ENCODE measurements around the gene LSM12. TPM values are rescaled to one million over a fixed set of nuclear protein-coding genes. Genes with fewer than 3 reads are reported as not detected.

Gene LSM12
- total RNA-seq (2014; rRNA removed; shearing (Covaris generic)) = 101 and 109 TPM in 2 replicates

GRCh38 chr17:44066204-44066930 lies at the start of gene LSM12:
TSS of gene LSM12 (minus strand) at chr17:44066671. CDS start at chr17:44066587, 84 bp downstream.
- H3K4me3 ChIP-seq (ENCODE audit: insufficient read depth, low read depth, low read length) = peak within 1 kb of the TSS; percentile 70
- H3K27me3 ChIP-seq (ENCODE audit: control insufficient read depth, insufficient read depth, low read length) = no peaks in the 10 kb centered on the region
- peaks cover 8% of the 10 kb centered on the region for H3K36me3 ChIP-seq (replicated peaks; ENCODE audit: control insufficient read depth, insufficient read depth, low read length)
- peak; percentile 98 for DNase-seq

- Histone ChIP-seq H3K27me3 (ENCODE audit: control insufficient read depth, insufficient read depth, low read length) (no peaks in the 10 kb centered on the region), H3K36me3 (replicated peaks; ENCODE audit: control insufficient read depth, insufficient read depth, low read length) (peaks cover 1% of the 10 kb centered on the region), H3K4me3 (ENCODE audit: insufficient read depth, low read depth, low read length) (no peak overlapping the region)
- DNase-seq = peak; percentile 91
Measured at GRCh38 chr17:44115585-44116415, 49.3 kb upstream of the LSM12 start.

- H3K36me3 ChIP-seq (replicated peaks; ENCODE audit: control insufficient read depth, insufficient read depth, low read length) = peaks cover 2% of the 10 kb centered on the region
- H3K4me3 ChIP-seq (ENCODE audit: insufficient read depth, low read depth, low read length) = no peak overlapping the region
- DNase-seq = peak; percentile 43
- H3K27me3 ChIP-seq (ENCODE audit: control insufficient read depth, insufficient read depth, low read length) = no peaks in the 10 kb centered on the region
Measured at GRCh38 chr17:44113868-44114840, 47.7 kb upstream of the LSM12 start.

- Histone ChIP-seq H3K27me3 (ENCODE audit: control insufficient read depth, insufficient read depth, low read length) (no peaks in the 10 kb centered on the region), H3K4me3 (ENCODE audit: insufficient read depth, low read depth, low read length) (no peak overlapping the region), H3K36me3 (replicated peaks; ENCODE audit: control insufficient read depth, insufficient read depth, low read length) (peaks cover 2% of the 10 kb centered on the region)
- peak; percentile 21 for DNase-seq
Measured at GRCh38 chr17:44113382-44113781, 46.9 kb upstream of the LSM12 start.

DNA sequence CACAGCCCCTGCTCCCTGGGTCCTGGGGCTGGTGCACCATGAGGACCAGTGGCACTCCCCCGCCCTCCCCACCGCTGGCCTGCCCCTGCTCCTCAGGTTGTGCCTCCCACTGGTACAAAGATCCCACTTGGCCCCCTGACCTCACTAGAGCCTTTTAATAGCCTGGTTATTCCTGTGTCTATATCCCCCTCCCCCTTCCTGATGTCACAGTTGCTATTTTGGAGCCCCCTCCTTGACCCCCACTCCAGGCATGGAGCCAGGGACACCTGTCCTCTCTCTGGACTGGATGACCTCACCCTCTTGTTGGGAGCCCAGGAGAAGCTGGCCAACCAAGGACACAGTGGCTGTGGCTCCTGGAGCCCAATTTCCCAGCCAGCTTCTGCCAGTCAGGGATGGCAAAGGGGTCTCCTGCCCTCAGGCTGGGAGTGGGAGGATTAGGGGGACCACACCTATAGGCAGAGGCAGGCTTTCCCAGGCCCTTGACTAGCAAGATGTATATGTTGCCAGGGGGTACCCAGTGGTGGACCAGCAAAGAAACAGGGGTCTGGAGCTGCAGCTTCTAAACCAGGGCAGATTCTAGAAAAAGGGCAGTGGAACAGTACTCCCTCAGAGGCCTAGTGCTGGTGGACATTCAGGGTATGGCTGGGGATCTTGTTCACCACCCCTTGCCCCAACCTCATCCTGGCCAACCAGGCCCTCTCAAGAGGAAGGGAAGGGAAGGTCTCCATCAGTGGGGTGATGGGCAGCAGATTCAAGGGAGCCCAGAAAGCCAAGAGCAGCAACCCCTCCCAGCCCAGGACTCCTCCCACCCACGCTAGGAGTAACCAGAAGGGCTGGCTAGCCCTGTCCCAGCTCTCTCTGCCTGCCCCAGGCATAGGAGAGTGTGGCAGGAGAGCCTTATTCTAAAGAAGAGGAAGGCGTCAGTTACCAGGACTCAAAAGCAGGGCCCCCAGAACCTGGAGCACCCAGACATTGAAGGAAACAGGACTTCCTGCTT lies 46.1 kb upstream of the LSM12 start:
- Histone ChIP-seq H3K27me3 (ENCODE audit: control insufficient read depth, insufficient read depth, low read length) (no peaks in the 10 kb centered on the region), H3K4me3 (ENCODE audit: insufficient read depth, low read depth, low read length) (no peak overlapping the region), H3K36me3 (replicated peaks; ENCODE audit: control insufficient read depth, insufficient read depth, low read length) (peaks cover 2% of the 10 kb centered on the region)
- DNase-seq = peak; percentile 52

- Histone ChIP-seq H3K27me3 (ENCODE audit: control insufficient read depth, insufficient read depth, low read length) (no peaks in the 10 kb centered on the region), H3K36me3 (replicated peaks; ENCODE audit: control insufficient read depth, insufficient read depth, low read length) (peaks cover 2% of the 10 kb centered on the region), H3K4me3 (ENCODE audit: insufficient read depth, low read depth, low read length) (no peak overlapping the region)
- no peak for DNase-seq
Measured at GRCh38 chr17:44111777-44112176, 45.3 kb upstream of the LSM12 start.

DNA sequence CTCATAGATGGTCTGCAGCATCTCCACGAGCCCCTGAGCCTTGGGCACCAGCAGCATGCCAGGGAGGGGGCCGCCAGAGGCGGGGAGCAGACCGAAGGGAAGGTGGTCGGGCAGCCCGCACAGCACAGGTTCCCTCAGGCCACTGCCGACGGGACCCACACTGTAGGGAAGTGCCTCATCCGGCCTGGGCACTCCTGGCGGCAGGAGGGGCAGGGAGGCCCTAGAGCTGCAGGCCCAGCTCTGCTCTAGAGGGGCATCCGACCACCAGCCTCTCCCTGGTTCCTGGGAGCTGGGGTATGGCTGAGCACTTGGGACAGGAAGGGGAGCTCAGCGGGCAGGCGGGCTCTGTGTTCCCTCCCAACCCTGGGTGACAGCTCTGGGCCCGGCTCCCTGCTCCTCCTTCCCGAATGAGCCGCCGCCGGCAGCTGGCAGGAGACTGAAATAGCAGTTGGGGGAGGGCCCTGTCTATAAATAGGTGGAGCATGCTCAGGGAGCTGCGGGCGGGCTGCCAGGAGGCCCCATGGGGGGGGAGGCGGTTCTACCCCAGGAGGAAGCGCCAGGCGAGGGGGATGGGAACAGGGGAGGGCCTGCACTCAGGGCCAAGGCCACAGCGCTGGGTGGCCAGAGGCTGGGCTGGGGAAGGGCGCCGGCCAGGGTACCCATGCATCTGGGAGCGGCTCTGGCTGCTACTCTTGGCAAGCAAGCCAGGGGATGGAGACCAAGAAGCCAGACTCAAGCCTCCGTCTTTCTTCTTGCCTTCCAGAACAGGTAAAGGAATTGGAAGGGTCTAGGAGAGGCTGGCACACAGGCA lies 44.6 kb upstream of the LSM12 start:
- Histone ChIP-seq H3K36me3 (replicated peaks; ENCODE audit: control insufficient read depth, insufficient read depth, low read length) (peaks cover 2% of the 10 kb centered on the region), H3K4me3 (ENCODE audit: insufficient read depth, low read depth, low read length) (peak overlapping the region; percentile 31; the same call in 1 of the 2 replicates)
- DNase-seq = peak; percentile 98

DNA sequence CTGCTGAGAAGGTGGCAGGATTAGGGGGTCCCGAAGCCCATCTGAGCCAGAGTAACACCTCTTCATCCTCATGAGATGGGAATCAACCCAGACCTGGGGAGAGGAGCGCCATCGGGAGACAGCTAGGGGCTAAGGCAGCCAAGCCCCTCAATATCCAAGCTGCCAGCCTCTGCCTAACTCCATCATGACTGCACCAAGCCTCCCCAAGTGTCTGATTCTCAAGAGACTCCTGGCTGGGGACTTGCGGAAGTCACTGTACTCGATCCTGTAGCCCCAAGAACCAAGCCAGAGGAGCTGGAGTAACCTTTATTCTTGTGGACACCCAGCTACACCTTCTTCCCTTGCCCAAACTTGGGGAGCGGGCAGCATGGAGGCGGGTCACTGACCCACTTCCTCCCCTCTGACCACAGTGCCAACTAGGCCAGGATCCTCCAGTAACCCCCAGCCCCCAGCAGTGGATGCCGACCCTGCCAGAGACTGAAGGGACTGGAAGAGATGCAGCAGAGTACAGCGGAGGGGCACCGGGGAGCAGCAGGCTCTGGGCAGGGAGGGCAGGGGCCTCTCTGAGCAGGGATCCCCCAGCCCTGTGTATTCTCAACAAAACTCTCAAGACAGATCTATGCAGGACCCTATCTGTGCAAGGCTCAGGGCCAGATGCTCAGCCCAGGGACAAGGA lies 43.7 kb upstream of the LSM12 start:
- Histone ChIP-seq H3K4me3 (ENCODE audit: insufficient read depth, low read depth, low read length) (no peak overlapping the region), H3K27me3 (ENCODE audit: control insufficient read depth, insufficient read depth, low read length) (no peaks in the 10 kb centered on the region), H3K36me3 (replicated peaks; ENCODE audit: control insufficient read depth, insufficient read depth, low read length) (peaks cover 1% of the 10 kb centered on the region; the same call in 1 of the 2 replicates)
- peak; percentile 54 for DNase-seq

More for the DNA sequence above, 44.6 kb upstream of the LSM12 start:
- no peaks in the 10 kb centered on the region for H3K27me3 ChIP-seq (ENCODE audit: control insufficient read depth, insufficient read depth, low read length)

GRCh38 chr17:44109312-44109630 lies 42.8 kb upstream of the LSM12 start:
- Histone ChIP-seq H3K36me3 (replicated peaks; ENCODE audit: control insufficient read depth, insufficient read depth, low read length) (peaks cover 1% of the 10 kb centered on the region; the same call in 1 of the 2 replicates), H3K27me3 (ENCODE audit: control insufficient read depth, insufficient read depth, low read length) (no peaks in the 10 kb centered on the region), H3K4me3 (ENCODE audit: insufficient read depth, low read depth, low read length) (no peak overlapping the region)
- DNase-seq = no peak

- Histone ChIP-seq H3K27me3 (ENCODE audit: control insufficient read depth, insufficient read depth, low read length) (no peaks in the 10 kb centered on the region), H3K4me3 (ENCODE audit: insufficient read depth, low read depth, low read length) (no peak overlapping the region), H3K36me3 (replicated peaks; ENCODE audit: control insufficient read depth, insufficient read depth, low read length) (peaks cover 1% of the 10 kb centered on the region; the same call in 1 of the 2 replicates)
- no peak for DNase-seq
Measured at GRCh38 chr17:44108440-44109311, 42.2 kb upstream of the LSM12 start.

DNA sequence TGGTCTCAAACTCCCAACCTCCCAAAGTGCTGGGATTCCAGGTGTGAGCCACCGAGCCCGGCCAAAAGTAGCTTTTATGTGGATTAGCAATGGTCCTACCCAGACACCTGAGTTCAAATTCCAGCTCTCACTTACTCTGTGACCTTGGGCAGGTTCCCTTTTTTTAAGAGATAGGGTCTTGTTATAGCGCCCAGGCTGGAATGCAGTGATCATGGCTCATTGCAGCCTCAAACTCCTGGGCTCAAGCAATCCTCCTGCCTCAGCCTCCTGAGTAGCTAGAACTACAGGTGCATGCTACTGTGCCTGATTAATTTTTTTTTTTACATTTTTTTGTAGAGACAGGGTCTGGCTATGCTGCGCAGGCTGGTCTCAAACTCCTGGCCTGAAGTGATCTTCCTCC lies 40.3 kb upstream of the LSM12 start:
- DNase-seq = no peak
- Histone ChIP-seq H3K27me3 (ENCODE audit: control insufficient read depth, insufficient read depth, low read length) (no peaks in the 10 kb centered on the region), H3K36me3 (replicated peaks; ENCODE audit: control insufficient read depth, insufficient read depth, low read length) (peaks cover 1% of the 10 kb centered on the region; the same call in 1 of the 2 replicates), H3K4me3 (ENCODE audit: insufficient read depth, low read depth, low read length) (no peak overlapping the region)
